HG02884 (cell line): ENCODE results near the gene UGT8.
"Not testable (repeated sequence)": the region's sequence is repeated elsewhere in the genome, so short reads cannot be mapped to it uniquely, and the experiment has no call there.

Source experiments
- ATAC-seq: cut with Tn5 transposase; IDR thresholded peaks from one replicate; pipeline ENCODE4 v1.9.1; 2021; ENCODE audit warnings: mild to moderate bottlenecking, moderate library complexity; ENCODE audit not compliant: unreplicated experiment

Gene UGT8

GRCh38 chr4:114598191-114599121, at the start of gene UGT8:
Gene UGT8 (plus strand): TSS chr4:114598807. CDS start chr4:114622881, 24,074 bp downstream.
- peak; percentile 31 for ATAC-seq

GRCh38 chr4:114549638-114550037, 49.0 kb upstream of the UGT8 start:
- no peak for ATAC-seq

GRCh38 chr4:114558446-114559020, 40.1 kb upstream of the UGT8 start:
- no peak for ATAC-seq

GRCh38 chr4:114561590-114561989, 37.0 kb upstream of the UGT8 start:
- no peak for ATAC-seq

GRCh38 chr4:114562176-114562904, 36.3 kb upstream of the UGT8 start:
- ATAC-seq, result no peak

GRCh38 chr4:114563536-114564315, 34.9 kb upstream of the UGT8 start:
- ATAC-seq, result no peak

GRCh38 chr4:114577386-114577785, 21.2 kb upstream of the UGT8 start:
- ATAC-seq, result no peak

GRCh38 chr4:114582621-114583020, 16.0 kb upstream of the UGT8 start:
- ATAC-seq, result no peak

GRCh38 chr4:114588305-114588704, 10.3 kb upstream of the UGT8 start:
- ATAC-seq, result no peak

GRCh38 chr4:114590360-114590759, 8.2 kb upstream of the UGT8 start:
- ATAC-seq, result not testable (repeated sequence)

GRCh38 chr4:114593526-114593925, 5.1 kb upstream of the UGT8 start:
- no peak for ATAC-seq

- no peak for ATAC-seq
Measured at GRCh38 chr4:114595207-114595606, 3.4 kb upstream of the UGT8 start.

GRCh38 chr4:114595921-114596320, 2.7 kb upstream of the UGT8 start:
- no peak for ATAC-seq

- ATAC-seq, result no peak
Measured at GRCh38 chr4:114597410-114598115, 1.0 kb upstream of the UGT8 start.

- no peak for ATAC-seq
Measured at GRCh38 chr4:114599231-114599902, 760 bp downstream of the UGT8 start.

- ATAC-seq, result no peak
Measured at GRCh38 chr4:114599903-114600552, 1.4 kb downstream of the UGT8 start.

- ATAC-seq, result no peak
Measured at GRCh38 chr4:114600672-114601071, 2.1 kb downstream of the UGT8 start.

- ATAC-seq, result peak; percentile 32
Measured at GRCh38 chr4:114601304-114602052, 2.9 kb downstream of the UGT8 start.
